OCI-LY1 (cell line): ENCODE results near the gene SPOCK1.
"Not testable (repeated sequence)": the region's sequence is repeated elsewhere in the genome, so short reads cannot be mapped to it uniquely, and the experiment has no call there.

Experiments used
- H2AFZ ChIP-seq: fragments of 200-600 bp; sonication (generic), shearing (Covaris generic); 2 replicates; pipeline ENCODE4 v1.6.0; 2014; ENCODE audit warnings: antibody characterized with exemption, mild to moderate bottlenecking, low read length
- H3F3A ChIP-seq: fragments of 200-600 bp; sonication (generic), shearing (Covaris generic); 2 replicates; pipeline ENCODE4 v1.6.0; 2014; ENCODE audit warnings: mild to moderate bottlenecking, antibody characterized with exemption, low read length, moderate library complexity; ENCODE audit not compliant: insufficient read depth
- H3K27ac ChIP-seq: fragments of 200-600 bp; sonication (generic); 2 replicates; pipeline ENCODE4 v1.5.1; 2014; ENCODE audit warnings: low read length, mixed run types, mild to moderate bottlenecking, low read depth; ENCODE audit not compliant: poor library complexity, severe bottlenecking
- H3K27me3 ChIP-seq: fragments of 200-600 bp; sonication (generic); 2 replicates; pipeline ENCODE4 v1.6.0; 2014; ENCODE audit warnings: antibody characterized with exemption, mild to moderate bottlenecking, low read length, moderate library complexity; ENCODE audit not compliant: insufficient read depth
- H3K36me3 ChIP-seq: fragments of 200-600 bp; sonication (generic); 2 replicates; pipeline ENCODE4 v1.6.1; 2014; ENCODE audit warnings: mild to moderate bottlenecking, antibody characterized with exemption, low read length, moderate library complexity, mixed read lengths; ENCODE audit not compliant: insufficient read depth
- H3K4me1 ChIP-seq: fragments of 200-600 bp; sonication (generic); 2 replicates; pipeline ENCODE4 v1.5.1; 2014; ENCODE audit warnings: mild to moderate bottlenecking, low read length, moderate library complexity; ENCODE audit not compliant: insufficient read depth, severe bottlenecking
- H3K4me2 ChIP-seq: fragments of 200-600 bp; sonication (generic), shearing (Covaris generic); 2 replicates; pipeline ENCODE4 v1.6.1; 2014; ENCODE audit warnings: low read length
- H3K4me3 ChIP-seq: fragments of 200-600 bp; sonication (generic); 2 replicates; pipeline ENCODE4 v1.5.1; 2014; ENCODE audit warnings: low read length, low read depth, mild to moderate bottlenecking, mixed read lengths; ENCODE audit not compliant: poor library complexity, severe bottlenecking
- H3K79me2 ChIP-seq: fragments of 200-600 bp; shearing (Covaris generic); 2 replicates; pipeline ENCODE4 v1.6.1; 2016; ENCODE audit warnings: mixed run types, low read length, mixed read lengths; ENCODE audit not compliant: insufficient read depth
- H3K9ac ChIP-seq: fragments of 200-600 bp; sonication (generic), shearing (Covaris generic); 2 replicates; pipeline ENCODE4 v1.6.1; 2014; ENCODE audit warnings: mild to moderate bottlenecking, low read length, mixed read lengths
- H3K9me2 ChIP-seq: fragments of 200-600 bp; sonication (generic), shearing (Covaris generic); 2 replicates; pipeline ENCODE4 v1.6.1; 2014; ENCODE audit warnings: low read depth, mild to moderate bottlenecking, low read length, mixed read lengths
- H3K9me3 ChIP-seq: fragments of 200-600 bp; shearing (Covaris generic); 2 replicates; pipeline ENCODE4 v1.6.1; 2014; ENCODE audit warnings: low read length, mixed read lengths
- H4K20me1 ChIP-seq: fragments of 200-600 bp; sonication (generic), shearing (Covaris generic); 2 replicates; pipeline ENCODE4 v1.6.0; 2016; ENCODE audit warnings: mild to moderate bottlenecking, low read length; ENCODE audit not compliant: insufficient read depth
- EZH2 ChIP-seq: fragments of 200-600 bp; sonication (generic), shearing (Covaris generic); IDR thresholded peaks from 2 replicates; pipeline ENCODE4 v1.8.0; 2017; ENCODE audit warnings: borderline replicate concordance, mixed run types, mild to moderate bottlenecking, antibody characterized with exemption, low read length, moderate library complexity, mixed read lengths
- TF ChIP-seq, protein P1 (sequence below): fragments of 200-600 bp; sonication (generic), shearing (Covaris generic); IDR thresholded peaks from 2 replicates; pipeline ENCODE4 v1.5.1; 2017; ENCODE audit warnings: mild to moderate bottlenecking, antibody characterized with exemption, low read length, moderate library complexity, mixed read lengths

The SPOCK1 gene

DNA sequence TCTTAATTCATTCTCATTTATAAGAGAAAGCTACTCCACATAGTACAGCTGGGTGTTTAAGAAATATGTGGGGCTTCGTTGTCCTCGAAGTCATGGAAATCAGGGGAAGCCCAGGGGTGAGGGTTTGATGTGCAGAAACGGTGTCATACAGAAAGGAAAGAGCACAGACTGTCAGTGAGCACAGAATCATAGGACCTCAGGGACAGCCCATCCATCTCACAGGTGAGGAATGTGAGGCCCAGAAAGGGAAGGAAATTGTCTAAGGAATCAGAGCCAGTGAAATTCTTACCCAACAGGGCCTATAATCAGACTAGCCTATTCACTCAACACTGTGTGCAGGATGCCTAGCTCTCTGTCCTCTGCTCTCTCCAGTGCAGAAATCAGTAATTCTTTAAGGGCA is 535.6 kb downstream of the SPOCK1 start:
- Histone ChIP-seq H4K20me1 (no peaks in the 10 kb centered on the region), H3K9me3 (no peaks in the 10 kb centered on the region), H3K27ac (no peak overlapping the region), H3K79me2 (no peaks in the 10 kb centered on the region), H3K4me1 (no peaks in the 10 kb centered on the region), H3F3A (no peaks in the 10 kb centered on the region), H3K4me2 (no peak overlapping the region), H3K9me2 (no peaks in the 10 kb centered on the region), H3K36me3 (no peaks in the 10 kb centered on the region), H3K27me3 (no peaks in the 10 kb centered on the region), H3K4me3 (no peak overlapping the region), H2AFZ (no peak overlapping the region), H3K9ac (no peak overlapping the region)
- TF ChIP-seq, protein P1, sequence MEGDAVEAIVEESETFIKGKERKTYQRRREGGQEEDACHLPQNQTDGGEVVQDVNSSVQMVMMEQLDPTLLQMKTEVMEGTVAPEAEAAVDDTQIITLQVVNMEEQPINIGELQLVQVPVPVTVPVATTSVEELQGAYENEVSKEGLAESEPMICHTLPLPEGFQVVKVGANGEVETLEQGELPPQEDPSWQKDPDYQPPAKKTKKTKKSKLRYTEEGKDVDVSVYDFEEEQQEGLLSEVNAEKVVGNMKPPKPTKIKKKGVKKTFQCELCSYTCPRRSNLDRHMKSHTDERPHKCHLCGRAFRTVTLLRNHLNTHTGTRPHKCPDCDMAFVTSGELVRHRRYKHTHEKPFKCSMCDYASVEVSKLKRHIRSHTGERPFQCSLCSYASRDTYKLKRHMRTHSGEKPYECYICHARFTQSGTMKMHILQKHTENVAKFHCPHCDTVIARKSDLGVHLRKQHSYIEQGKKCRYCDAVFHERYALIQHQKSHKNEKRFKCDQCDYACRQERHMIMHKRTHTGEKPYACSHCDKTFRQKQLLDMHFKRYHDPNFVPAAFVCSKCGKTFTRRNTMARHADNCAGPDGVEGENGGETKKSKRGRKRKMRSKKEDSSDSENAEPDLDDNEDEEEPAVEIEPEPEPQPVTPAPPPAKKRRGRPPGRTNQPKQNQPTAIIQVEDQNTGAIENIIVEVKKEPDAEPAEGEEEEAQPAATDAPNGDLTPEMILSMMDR = no peak

DNA sequence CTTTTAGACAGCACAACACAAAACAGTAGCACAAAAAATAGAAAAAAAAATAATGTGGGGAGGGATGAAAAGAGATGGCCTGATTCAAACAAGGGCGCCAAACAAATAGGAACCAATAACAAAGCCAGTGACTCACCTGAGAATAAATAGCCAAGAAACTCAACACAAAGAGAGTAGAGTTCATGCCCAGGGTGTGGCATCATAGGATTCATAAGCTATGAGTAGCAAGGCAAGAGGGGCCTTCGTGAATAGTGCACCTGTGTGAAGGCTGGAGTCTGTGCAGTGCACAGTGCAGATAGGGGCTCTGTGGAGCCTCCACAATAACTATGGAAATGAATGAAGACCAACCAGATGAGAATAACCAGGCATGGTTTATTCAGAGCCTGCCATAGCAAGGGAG is 541.7 kb downstream of the SPOCK1 start:
- H3K36me3 ChIP-seq = no peaks in the 10 kb centered on the region
- no peak overlapping the region for H2AFZ ChIP-seq
- no peaks in the 10 kb centered on the region for H4K20me1 ChIP-seq

DNA sequence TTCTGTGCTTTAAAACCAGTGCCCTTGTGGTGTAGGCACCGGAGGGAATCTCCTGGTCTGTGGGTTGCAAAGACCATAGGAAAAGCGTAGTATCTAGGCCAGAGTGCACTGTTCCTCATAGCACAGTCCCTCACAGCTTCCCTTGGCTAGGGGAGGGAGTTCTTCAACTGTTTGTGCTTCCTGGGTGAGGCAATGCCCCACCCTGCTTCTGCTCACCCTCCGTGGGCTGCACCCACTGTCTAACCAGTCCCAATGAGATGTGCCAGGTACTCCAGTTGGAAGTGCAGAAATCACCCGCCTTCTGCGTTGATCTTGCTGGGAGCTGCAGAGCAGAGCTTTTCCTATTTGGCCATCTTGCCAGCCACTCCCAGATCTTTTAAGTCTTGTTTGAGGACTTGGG is 545.0 kb downstream of the SPOCK1 start:
- H2AFZ ChIP-seq, H3K79me2 ChIP-seq, H3K9ac ChIP-seq, H3K9me2 ChIP-seq, H3K27ac ChIP-seq, H4K20me1 ChIP-seq, H3K27me3 ChIP-seq, H3K9me3 ChIP-seq, H3F3A ChIP-seq, H3K4me3 ChIP-seq, H3K36me3 ChIP-seq: not testable (repeated sequence)
- H3K4me2 ChIP-seq = peak overlapping the region; percentile 14; the same call in 1 of the 2 replicates
- H3K4me1 ChIP-seq = peaks cover 14% of the 10 kb centered on the region

More for the DNA sequence above, 541.7 kb downstream of the SPOCK1 start:
- no peaks in the 10 kb centered on the region for H3K9me3 ChIP-seq
- H3F3A ChIP-seq = no peaks in the 10 kb centered on the region
- H3K4me3 ChIP-seq = no peak overlapping the region
- H3K4me1 ChIP-seq = peaks cover 14% of the 10 kb centered on the region
- no peak overlapping the region for H3K27ac ChIP-seq
- H3K79me2 ChIP-seq = no peaks in the 10 kb centered on the region
- H3K27me3 ChIP-seq = no peaks in the 10 kb centered on the region
- no peak overlapping the region for H3K4me2 ChIP-seq
- no peak overlapping the region for H3K9ac ChIP-seq
- TF ChIP-seq, protein P1 = no peak
- TF ChIP-seq EZH2 = no peak
- H3K9me2 ChIP-seq = no peaks in the 10 kb centered on the region

DNA sequence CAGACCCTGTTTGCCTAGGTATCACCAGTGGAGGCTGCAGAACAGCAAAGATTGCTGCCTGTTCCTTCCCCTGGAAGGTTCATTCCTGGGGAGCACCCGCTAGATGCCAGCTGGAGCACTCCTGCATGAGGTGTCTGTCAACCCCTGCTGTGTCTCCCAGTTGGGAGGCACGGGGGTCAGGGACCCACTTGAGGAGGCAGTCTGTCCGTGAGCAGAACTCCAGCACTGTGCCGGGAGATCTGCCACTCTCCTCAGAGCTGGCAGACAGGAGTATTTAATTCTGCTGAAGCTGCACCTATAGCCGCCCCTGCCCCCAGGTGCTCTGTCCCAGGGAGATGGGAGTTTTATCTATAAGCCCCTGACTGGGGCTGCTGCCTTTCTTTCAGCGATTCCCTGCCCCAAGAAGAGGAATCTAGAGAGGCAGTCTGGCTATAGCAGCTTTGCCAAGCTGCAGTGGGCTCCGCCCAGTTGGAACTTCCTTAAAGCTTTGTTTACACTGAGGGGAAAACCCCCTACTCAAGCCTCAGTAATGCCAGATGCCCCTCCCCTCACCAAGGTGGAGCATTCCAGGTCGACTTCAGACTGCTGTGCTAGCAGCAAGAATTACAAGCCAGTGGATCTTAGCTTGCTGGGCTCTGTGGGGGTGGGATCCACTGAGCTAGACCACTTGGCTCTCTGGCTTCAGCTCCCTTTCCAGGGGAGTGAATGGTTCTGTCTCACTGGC is 545.6 kb downstream of the SPOCK1 start:
- H3F3A ChIP-seq, H3K9me2 ChIP-seq, H3K4me3 ChIP-seq, H3K27me3 ChIP-seq, H2AFZ ChIP-seq, H3K27ac ChIP-seq, H3K79me2 ChIP-seq, H4K20me1 ChIP-seq, H3K9me3 ChIP-seq, H3K9ac ChIP-seq, H3K36me3 ChIP-seq: not testable (repeated sequence)
- Histone ChIP-seq H3K4me2 (peak overlapping the region; percentile 14; the same call in 1 of the 2 replicates), H3K4me1 (peaks cover 14% of the 10 kb centered on the region)
